Measurements from ENCODE around the gene RRP9.

RRP9 gene

DNA sequence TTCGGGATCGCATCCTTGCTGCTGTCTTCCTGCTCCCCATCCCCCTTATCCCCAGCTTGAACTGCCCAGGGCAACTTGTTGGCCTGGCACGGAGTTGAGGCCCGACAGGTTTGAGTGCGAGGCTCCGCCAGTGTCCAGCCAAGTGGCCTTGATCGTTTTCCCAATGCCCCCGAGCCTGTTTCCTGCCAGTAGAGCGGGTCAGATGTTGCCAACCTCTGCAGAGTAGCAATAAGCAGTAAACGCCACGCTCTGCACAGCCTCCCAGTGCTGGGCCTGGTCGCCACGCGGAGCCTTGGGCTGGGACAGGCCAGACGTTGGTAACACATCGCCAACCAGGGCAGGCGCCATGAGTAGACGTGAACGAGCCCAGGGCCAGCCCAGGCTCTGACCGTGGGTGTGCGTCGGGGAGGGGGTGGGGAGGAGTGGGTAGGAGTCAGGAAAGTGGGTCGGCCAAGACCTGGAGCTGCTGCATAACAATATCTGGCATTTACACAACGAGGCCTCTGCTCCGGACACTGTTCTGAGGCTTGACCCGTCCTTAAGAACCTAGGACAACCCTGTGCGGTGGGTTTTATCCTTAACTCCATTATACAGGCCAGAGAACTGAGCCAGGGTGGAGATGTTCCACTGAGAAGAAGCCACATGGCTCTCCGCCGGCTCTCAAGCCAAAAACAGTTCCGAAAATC is 32.7 kb upstream of the RRP9 start:
- Histone ChIP-seq H3K79me2 (ENCODE audit: insufficient read depth, low read length) (no peaks in the 10 kb centered on the region), H3K27me3 (ENCODE audit: insufficient read depth, low read length) (no peaks in the 10 kb centered on the region), H3K9me3 (ENCODE audit: low read length) (no peaks in the 10 kb centered on the region), H3K9me2 (ENCODE audit: low read depth, low read length) (no peaks in the 10 kb centered on the region), H3K4me3 (ENCODE audit: low read depth, low read length, poor library complexity, severe bottlenecking) (peak overlapping the region; percentile 98), H3K27ac (ENCODE audit: low read depth, low read length, poor library complexity, severe bottlenecking) (peak overlapping the region; percentile 85), H3K4me2 (ENCODE audit: low read length) (peak overlapping the region; percentile 86), H2AFZ (ENCODE audit: low read length) (no peak overlapping the region), H3K4me1 (ENCODE audit: insufficient read depth, low read length, severe bottlenecking) (peaks cover 38% of the 10 kb centered on the region), H3K36me3 (ENCODE audit: insufficient read depth, low read length) (peaks cover 16% of the 10 kb centered on the region), H4K20me1 (ENCODE audit: insufficient read depth, low read length) (no peaks in the 10 kb centered on the region), H3F3A (ENCODE audit: insufficient read depth, low read length) (0 out of 2 replicates have a peak, but pooled peaks cover 8% of the 10 kb centered on the region), H3K9ac (ENCODE audit: low read length) (peak overlapping the region; percentile 99)
- no peak for TF ChIP-seq EZH2 (IDR thresholded peaks at IDR 0.05; ENCODE audit: borderline replicate concordance, low read length)
- TF ChIP-seq, protein P1, sequence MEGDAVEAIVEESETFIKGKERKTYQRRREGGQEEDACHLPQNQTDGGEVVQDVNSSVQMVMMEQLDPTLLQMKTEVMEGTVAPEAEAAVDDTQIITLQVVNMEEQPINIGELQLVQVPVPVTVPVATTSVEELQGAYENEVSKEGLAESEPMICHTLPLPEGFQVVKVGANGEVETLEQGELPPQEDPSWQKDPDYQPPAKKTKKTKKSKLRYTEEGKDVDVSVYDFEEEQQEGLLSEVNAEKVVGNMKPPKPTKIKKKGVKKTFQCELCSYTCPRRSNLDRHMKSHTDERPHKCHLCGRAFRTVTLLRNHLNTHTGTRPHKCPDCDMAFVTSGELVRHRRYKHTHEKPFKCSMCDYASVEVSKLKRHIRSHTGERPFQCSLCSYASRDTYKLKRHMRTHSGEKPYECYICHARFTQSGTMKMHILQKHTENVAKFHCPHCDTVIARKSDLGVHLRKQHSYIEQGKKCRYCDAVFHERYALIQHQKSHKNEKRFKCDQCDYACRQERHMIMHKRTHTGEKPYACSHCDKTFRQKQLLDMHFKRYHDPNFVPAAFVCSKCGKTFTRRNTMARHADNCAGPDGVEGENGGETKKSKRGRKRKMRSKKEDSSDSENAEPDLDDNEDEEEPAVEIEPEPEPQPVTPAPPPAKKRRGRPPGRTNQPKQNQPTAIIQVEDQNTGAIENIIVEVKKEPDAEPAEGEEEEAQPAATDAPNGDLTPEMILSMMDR (IDR thresholded peaks at IDR 0.05; ENCODE audit: low read length), result no peak

GRCh38 chr3:51971350-51971749 is 29.6 kb upstream of the RRP9 start:
- Histone ChIP-seq H3K79me2 (ENCODE audit: insufficient read depth, low read length) (no peaks in the 10 kb centered on the region), H3K4me3 (ENCODE audit: low read depth, low read length, poor library complexity, severe bottlenecking) (no peak overlapping the region), H3K4me2 (ENCODE audit: low read length) (no peak overlapping the region), H4K20me1 (ENCODE audit: insufficient read depth, low read length) (no peaks in the 10 kb centered on the region), H3F3A (ENCODE audit: insufficient read depth, low read length) (no peaks in the 10 kb centered on the region), H2AFZ (ENCODE audit: low read length) (no peak overlapping the region), H3K36me3 (ENCODE audit: insufficient read depth, low read length) (peaks cover 26% of the 10 kb centered on the region), H3K27ac (ENCODE audit: low read depth, low read length, poor library complexity, severe bottlenecking) (no peak overlapping the region), H3K27me3 (ENCODE audit: insufficient read depth, low read length) (no peaks in the 10 kb centered on the region), H3K9ac (ENCODE audit: low read length) (no peak overlapping the region), H3K9me3 (ENCODE audit: low read length) (no peaks in the 10 kb centered on the region), H3K9me2 (ENCODE audit: low read depth, low read length) (no peaks in the 10 kb centered on the region), H3K4me1 (ENCODE audit: insufficient read depth, low read length, severe bottlenecking) (peaks cover 32% of the 10 kb centered on the region)
- TF ChIP-seq EZH2 (IDR thresholded peaks at IDR 0.05; ENCODE audit: borderline replicate concordance, low read length), result no peak
- TF ChIP-seq, protein P1 (IDR thresholded peaks at IDR 0.05; ENCODE audit: low read length), result no peak

DNA sequence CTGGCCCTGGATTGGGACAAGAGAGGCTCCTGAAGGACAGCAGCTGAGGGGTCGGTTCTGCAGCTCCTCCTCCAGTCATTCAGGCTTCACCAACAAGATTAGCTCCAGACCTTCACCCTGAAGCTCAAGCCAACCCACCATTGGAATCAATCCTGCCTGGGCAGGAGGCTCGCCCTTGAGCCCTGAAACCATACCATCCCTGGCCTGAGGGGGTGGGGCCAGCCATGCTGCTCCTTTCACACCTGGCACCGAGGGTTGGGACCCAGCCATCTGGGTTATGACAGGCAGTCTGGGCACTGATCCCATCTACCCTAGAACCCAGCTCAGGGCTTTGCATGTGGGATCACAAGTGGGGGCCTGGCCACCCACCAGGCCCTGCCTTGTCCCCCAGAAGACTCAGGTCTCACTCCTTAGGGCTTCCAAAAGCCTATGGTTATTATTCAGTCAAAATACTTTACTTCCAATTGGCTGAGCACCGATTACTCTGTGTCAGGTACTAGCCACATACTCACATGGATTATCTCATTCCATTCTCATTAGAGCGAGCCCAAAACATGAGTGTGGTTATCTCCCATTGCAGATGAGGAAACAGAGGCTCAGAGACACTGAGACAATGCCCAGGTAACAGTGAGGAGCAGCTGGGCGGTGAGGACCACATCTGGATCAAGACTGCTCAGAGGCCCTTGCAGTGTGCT is 29.0 kb upstream of the RRP9 start:
- Histone ChIP-seq H3K36me3 (ENCODE audit: insufficient read depth, low read length) (peaks cover 26% of the 10 kb centered on the region), H3K9me2 (ENCODE audit: low read depth, low read length) (no peaks in the 10 kb centered on the region), H3K4me1 (ENCODE audit: insufficient read depth, low read length, severe bottlenecking) (peaks cover 26% of the 10 kb centered on the region), H3K4me2 (ENCODE audit: low read length) (no peak overlapping the region), H3K4me3 (ENCODE audit: low read depth, low read length, poor library complexity, severe bottlenecking) (no peak overlapping the region), H3K27me3 (ENCODE audit: insufficient read depth, low read length) (no peaks in the 10 kb centered on the region), H3K9ac (ENCODE audit: low read length) (no peak overlapping the region), H3K27ac (ENCODE audit: low read depth, low read length, poor library complexity, severe bottlenecking) (no peak overlapping the region), H2AFZ (ENCODE audit: low read length) (no peak overlapping the region), H4K20me1 (ENCODE audit: insufficient read depth, low read length) (no peaks in the 10 kb centered on the region), H3K79me2 (ENCODE audit: insufficient read depth, low read length) (no peaks in the 10 kb centered on the region), H3K9me3 (ENCODE audit: low read length) (no peaks in the 10 kb centered on the region), H3F3A (ENCODE audit: insufficient read depth, low read length) (no peaks in the 10 kb centered on the region)
- TF ChIP-seq, protein P1 (IDR thresholded peaks at IDR 0.05; ENCODE audit: low read length), result no peak
- TF ChIP-seq EZH2 (IDR thresholded peaks at IDR 0.05; ENCODE audit: borderline replicate concordance, low read length), result no peak

Measured in OCI-LY1 (cell line).